A549 (cell line): ENCODE measurements around the gene MAP3K20.

ENCODE experiments used
- POLR2A ChIP-seq: IDR thresholded peaks from 2 replicates; pipeline ENCODE4 v1.6.1; 2012; ENCODE audit warnings: mild to moderate bottlenecking, low read length
- POLR2AphosphoS2 ChIP-seq: conservative IDR thresholded peaks from 2 replicates; pipeline ENCODE4 v1.6.1; 2012; ENCODE audit warnings: low read length, improper control_type of control experiment, inconsistent platforms
- RCOR1 ChIP-seq: fragments of 150-350 bp; IDR thresholded peaks from 2 replicates; pipeline ENCODE4 v1.6.1; 2014; ENCODE audit warnings: antibody characterized with exemption, low read length, low read depth
- TF ChIP-seq, protein P1 (sequence below): fragments of 250-450 bp; sonication (Bioruptor Pico); IDR thresholded peaks from 2 replicates; pipeline ENCODE4 v1.5.0; 2021; ENCODE audit warnings: mild to moderate bottlenecking, moderate library complexity, borderline replicate concordance
- TF ChIP-seq, protein P2 (sequence below): fragments of >200 bp; sonication (Bioruptor Twin); formaldehyde crosslinking; IDR thresholded peaks from 3 replicates; pipeline ENCODE4 v1.5.1; 2016

DNA sequence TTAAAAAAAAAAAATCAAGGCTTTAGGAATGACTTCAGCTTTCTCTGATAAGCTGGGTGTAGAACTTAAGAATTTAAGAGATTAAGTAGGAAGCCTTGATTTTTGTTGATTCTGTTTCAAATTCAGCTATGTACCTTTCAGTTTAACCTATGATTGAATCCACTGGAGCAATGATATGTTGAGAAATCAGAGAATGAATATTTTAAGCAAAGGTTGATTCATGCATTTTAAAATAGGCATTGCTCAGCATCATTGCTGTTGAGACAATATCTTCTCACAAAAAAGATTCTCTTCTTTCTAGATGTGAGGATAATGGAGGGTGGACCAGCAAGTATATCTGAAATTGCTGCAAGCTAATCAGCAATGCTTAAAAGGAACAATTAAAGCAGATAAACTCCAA lies 109.8 kb downstream of the MAP3K20 start:
- TF ChIP-seq POLR2A (no peak), RCOR1 (no peak), POLR2AphosphoS2 (no peak)
- TF ChIP-seq, protein P1, sequence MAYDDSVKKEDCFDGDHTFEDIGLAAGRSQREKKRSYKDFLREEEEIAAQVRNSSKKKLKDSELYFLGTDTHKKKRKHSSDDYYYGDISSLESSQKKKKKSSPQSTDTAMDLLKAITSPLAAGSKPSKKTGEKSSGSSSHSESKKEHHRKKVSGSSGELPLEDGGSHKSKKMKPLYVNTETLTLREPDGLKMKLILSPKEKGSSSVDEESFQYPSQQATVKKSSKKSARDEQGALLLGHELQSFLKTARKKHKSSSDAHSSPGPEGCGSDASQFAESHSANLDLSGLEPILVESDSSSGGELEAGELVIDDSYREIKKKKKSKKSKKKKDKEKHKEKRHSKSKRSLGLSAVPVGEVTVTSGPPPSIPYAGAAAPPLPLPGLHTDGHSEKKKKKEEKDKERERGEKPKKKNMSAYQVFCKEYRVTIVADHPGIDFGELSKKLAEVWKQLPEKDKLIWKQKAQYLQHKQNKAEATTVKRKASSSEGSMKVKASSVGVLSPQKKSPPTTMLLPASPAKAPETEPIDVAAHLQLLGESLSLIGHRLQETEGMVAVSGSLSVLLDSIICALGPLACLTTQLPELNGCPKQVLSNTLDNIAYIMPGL (CRISPR knock-in tag), result no peak
- TF ChIP-seq, protein P2, sequence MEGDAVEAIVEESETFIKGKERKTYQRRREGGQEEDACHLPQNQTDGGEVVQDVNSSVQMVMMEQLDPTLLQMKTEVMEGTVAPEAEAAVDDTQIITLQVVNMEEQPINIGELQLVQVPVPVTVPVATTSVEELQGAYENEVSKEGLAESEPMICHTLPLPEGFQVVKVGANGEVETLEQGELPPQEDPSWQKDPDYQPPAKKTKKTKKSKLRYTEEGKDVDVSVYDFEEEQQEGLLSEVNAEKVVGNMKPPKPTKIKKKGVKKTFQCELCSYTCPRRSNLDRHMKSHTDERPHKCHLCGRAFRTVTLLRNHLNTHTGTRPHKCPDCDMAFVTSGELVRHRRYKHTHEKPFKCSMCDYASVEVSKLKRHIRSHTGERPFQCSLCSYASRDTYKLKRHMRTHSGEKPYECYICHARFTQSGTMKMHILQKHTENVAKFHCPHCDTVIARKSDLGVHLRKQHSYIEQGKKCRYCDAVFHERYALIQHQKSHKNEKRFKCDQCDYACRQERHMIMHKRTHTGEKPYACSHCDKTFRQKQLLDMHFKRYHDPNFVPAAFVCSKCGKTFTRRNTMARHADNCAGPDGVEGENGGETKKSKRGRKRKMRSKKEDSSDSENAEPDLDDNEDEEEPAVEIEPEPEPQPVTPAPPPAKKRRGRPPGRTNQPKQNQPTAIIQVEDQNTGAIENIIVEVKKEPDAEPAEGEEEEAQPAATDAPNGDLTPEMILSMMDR, result no peak
